WERI-Rb-1 (cell line): Measurements from ENCODE around the gene ZNF343.
"Not testable (repeated sequence)": the region's sequence is repeated elsewhere in the genome, so short reads cannot be mapped to it uniquely, and the experiment has no call there.

ENCODE experiments used
- DNase-seq: peaks from one replicate; pipeline ENCODE4 v3.0.0-alpha.2; 2020
- H3K27ac ChIP-seq: fragments of 250-450 bp; sonication (Bioruptor Pico); 2 replicates; pipeline ENCODE4 v1.5.1; 2020; ENCODE audit warnings: mild to moderate bottlenecking, moderate library complexity
- H3K27me3 ChIP-seq: fragments of 250-450 bp; sonication (Bioruptor Pico); 2 replicates; pipeline ENCODE4 v1.5.1; 2021; ENCODE audit warnings: mild to moderate bottlenecking, low read depth, moderate library complexity; ENCODE audit not compliant: insufficient read depth, severe bottlenecking
- H3K36me3 ChIP-seq: fragments of 250-450 bp; sonication (Bioruptor Pico); 2 replicates; pipeline ENCODE4 v1.5.1; 2020; ENCODE audit warnings: mild to moderate bottlenecking, moderate library complexity
- H3K4me3 ChIP-seq: 2 replicates; pipeline ENCODE4 v1.5.1; 2011; ENCODE audit warnings: low read depth, mild to moderate bottlenecking, control low read depth, low read length
- H3K9me3 ChIP-seq: fragments of 250-450 bp; sonication (Bioruptor Pico); 2 replicates; pipeline ENCODE4 v1.5.1; 2021; ENCODE audit warnings: mild to moderate bottlenecking, moderate library complexity; ENCODE audit not compliant: severe bottlenecking
- CTCF ChIP-seq: IDR thresholded peaks from 2 replicates; pipeline ENCODE4 v1.5.1; 2011; ENCODE audit warnings: low read depth, mild to moderate bottlenecking, control low read depth, inconsistent platforms, low read length

Gene ZNF343

GRCh38 chr20:2535711-2536559 lies 27.2 kb upstream of the ZNF343 start:
- no peaks in the 10 kb centered on the region for H3K27me3 ChIP-seq
- H3K4me3 ChIP-seq = no peak overlapping the region
- no peaks in the 10 kb centered on the region for H3K9me3 ChIP-seq
- no peak for DNase-seq
- TF ChIP-seq CTCF = no peak
- no peak overlapping the region for H3K27ac ChIP-seq
- H3K36me3 ChIP-seq = no peaks in the 10 kb centered on the region

DNA sequence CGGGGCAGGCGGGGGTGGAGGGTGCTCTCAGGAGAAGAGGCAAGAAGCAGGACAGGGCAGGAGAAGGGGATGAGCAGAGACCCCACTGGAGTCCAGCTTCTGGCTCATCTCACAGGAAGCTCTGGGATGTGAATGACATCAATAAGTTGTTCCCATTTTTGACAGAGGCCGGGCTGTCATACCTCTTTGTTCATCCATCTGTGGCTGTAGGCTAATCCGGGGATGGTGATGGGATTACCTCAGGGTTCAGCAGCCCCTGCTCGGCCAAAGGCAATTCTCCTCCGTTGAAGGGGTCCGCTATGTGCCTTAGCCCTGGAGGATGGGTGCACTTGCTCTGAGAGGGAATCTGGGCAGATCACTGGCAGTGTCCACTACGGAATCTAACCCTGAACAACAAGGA lies 24.4 kb upstream of the ZNF343 start:
- TF ChIP-seq CTCF = no peak
- Histone ChIP-seq H3K4me3 (peak overlapping the region; percentile 14; the same call in 1 of the 2 replicates), H3K9me3 (no peaks in the 10 kb centered on the region), H3K27me3 (no peaks in the 10 kb centered on the region), H3K27ac (peak overlapping the region; percentile 53), H3K36me3 (no peaks in the 10 kb centered on the region)
- DNase-seq = peak; percentile 78

GRCh38 chr20:2528671-2529271 lies 20.1 kb upstream of the ZNF343 start:
- H3K27me3 ChIP-seq = no peaks in the 10 kb centered on the region
- no peak for TF ChIP-seq CTCF
- H3K36me3 ChIP-seq = no peaks in the 10 kb centered on the region
- no peak overlapping the region for H3K4me3 ChIP-seq
- no peak for DNase-seq
- H3K27ac ChIP-seq = no peak overlapping the region
- H3K9me3 ChIP-seq = no peaks in the 10 kb centered on the region

DNA sequence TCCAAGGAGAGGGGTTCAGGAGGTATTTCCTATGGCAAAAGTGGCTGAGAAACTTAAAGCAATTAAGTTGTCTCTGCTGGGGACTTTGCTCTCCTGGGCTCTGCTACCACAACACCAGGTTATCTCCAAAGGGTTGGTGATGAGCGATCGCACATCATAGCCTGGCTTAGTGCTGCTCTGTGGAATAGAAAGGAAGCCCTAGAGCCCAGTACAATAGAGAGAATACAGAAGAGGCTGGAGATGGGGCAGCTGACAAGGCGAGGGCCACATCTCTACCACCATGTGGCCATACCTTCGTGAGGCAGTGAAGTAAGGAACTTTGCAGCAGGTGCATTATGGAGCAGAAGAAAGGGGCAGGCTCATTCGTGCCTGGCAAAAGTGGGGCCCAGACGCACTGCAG lies 19.0 kb upstream of the ZNF343 start:
- TF ChIP-seq CTCF = no peak
- no peaks in the 10 kb centered on the region for H3K9me3 ChIP-seq
- H3K4me3 ChIP-seq = no peak overlapping the region
- no peaks in the 10 kb centered on the region for H3K27me3 ChIP-seq
- no peak overlapping the region for H3K27ac ChIP-seq
- no peak for DNase-seq
- H3K36me3 ChIP-seq = no peaks in the 10 kb centered on the region

DNA sequence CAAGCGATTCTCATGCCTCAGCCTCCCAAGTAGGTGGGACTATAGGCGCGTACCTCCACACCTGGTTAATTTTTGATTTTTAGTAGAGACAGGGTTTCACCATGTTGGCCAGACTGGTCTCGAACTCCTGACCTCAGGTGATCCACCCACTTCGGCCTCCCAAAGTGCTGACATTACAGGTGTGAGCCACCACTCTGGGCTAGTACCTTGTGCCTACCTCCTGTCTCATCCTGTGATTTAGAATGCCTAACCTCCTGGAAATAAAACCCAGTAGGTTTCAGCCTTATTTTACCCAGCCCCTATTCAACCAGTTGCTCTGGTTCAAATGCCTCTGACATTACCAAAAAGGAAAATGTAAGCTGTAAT lies 17.5 kb upstream of the ZNF343 start:
- not testable (repeated sequence) for H3K27me3 ChIP-seq, H3K27ac ChIP-seq

DNA sequence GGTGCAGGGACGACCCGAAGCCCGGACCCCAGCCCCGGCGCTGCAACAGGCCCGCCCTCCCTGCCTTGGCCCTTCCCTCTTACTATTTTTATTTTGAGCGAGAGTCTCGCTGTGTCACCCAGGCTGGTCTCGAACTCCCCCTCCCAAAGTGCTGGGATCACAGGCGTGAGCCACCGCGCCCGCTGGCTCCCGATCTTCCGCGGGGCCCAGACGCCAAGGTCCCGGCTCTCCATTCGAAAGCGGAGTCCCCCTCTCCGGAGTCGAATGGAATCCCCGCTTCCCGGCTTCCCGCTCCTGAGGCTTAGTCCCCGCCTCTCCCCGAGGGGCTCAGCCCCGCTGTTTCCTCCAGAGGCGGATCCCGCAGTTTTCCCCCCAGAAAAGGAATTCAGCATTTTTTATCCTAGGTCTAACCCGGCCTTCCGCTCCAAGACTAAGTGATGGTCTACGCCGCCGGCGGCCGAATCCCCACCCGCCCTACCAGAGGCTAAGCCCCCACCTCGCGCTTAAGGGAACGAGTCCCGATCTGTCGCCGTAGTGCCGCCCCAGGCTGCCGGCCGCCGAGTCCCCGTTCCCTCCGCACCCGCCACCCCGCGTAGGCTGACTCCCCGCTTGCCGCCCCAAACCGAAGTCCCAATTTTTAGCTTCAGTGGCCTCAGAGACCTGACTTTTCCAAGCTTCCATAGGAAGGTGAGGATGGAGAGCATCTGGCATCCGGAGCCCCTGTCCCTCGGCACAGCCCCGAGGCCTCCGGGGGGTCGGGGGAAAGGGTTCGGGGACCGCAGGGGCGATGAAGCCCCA lies 16.2 kb upstream of the ZNF343 start:
- H3K27me3 ChIP-seq = no peaks in the 10 kb centered on the region
- peak; percentile 58 for DNase-seq
- no peaks in the 10 kb centered on the region for H3K36me3 ChIP-seq
- peak overlapping the region; percentile 82 for H3K27ac ChIP-seq
- peak overlapping the region; percentile 91 for H3K4me3 ChIP-seq
- TF ChIP-seq CTCF = no peak
- H3K9me3 ChIP-seq = no peaks in the 10 kb centered on the region

More for the DNA sequence above, 17.5 kb upstream of the ZNF343 start:
- not testable (repeated sequence) for H3K36me3 ChIP-seq, DNase-seq, H3K9me3 ChIP-seq, H3K4me3 ChIP-seq
